HuH-7 (cell line): ENCODE results near the gene MORN1.
"Not testable (repeated sequence)": the region's sequence is repeated elsewhere in the genome, so short reads cannot be mapped to it uniquely, and the experiment has no call there.

Experiments used
- DNase-seq: peaks from one replicate; pipeline ENCODE4 v3.0.0; 2011; ENCODE audit warnings: low spot score

MORN1 gene

DNA sequence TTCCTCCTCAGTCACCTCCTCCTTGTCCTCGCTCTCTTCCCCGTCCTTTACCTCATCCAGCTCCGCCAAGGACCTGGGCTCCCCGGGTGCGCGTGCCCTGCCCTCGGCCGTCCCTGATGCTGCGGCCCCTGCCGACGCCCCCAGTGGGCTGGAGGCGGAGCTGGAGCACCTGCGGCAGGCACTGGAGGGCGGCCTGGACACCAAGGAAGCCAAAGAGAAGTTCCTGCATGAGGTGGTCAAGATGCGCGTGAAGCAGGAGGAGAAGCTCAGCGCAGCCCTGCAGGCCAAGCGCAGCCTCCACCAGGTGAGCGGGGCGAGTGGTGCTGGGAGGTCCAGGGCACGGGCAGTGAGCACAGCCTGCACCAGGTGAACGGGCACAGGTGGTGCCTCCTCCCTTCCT lies 87.1 kb downstream of the MORN1 start:
- no peak for DNase-seq

- no peak for DNase-seq
Observed at GRCh38 chr1:2303781-2304180, 87.6 kb downstream of the MORN1 start.

DNA sequence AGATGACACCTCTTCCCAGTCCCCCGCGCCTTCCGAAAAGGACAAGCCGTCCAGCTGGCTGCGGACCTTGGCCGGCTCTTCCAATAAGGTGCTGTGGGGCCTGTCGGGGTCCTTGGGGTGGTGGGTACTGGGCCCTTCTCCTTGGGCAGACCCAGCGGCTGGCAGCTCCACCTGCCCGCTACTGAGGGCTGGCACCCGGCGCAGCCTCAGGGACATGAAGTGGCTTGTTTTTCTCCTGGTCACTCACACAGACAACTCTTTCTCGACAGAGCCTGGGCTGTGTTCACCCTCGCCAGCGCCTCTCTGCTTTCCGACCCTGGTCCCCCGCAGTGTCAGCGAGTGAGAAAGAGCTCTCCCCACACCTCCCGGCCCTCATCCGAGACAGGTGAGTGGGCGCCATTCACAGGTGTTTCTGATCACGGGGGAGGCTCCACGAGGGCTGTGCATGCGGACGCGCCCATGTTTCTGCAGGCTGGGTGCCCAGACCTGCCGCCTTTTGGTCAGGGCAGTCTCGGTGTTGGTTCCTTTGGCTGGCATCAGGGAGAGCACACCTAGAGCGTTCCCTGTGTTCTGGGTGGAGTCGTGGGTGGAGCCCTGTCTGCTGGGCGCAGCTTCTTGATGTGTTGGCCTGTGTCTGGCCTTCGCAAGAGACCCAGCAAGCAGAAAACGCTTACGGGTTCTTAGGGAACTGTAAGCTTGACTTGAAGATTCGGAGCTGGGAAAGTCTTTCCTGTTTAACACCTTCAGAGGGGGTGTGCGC lies 88.2 kb downstream of the MORN1 start:
- no peak for DNase-seq

- no peak for DNase-seq
Observed at GRCh38 chr1:2302292-2302925, 88.9 kb downstream of the MORN1 start.

DNA sequence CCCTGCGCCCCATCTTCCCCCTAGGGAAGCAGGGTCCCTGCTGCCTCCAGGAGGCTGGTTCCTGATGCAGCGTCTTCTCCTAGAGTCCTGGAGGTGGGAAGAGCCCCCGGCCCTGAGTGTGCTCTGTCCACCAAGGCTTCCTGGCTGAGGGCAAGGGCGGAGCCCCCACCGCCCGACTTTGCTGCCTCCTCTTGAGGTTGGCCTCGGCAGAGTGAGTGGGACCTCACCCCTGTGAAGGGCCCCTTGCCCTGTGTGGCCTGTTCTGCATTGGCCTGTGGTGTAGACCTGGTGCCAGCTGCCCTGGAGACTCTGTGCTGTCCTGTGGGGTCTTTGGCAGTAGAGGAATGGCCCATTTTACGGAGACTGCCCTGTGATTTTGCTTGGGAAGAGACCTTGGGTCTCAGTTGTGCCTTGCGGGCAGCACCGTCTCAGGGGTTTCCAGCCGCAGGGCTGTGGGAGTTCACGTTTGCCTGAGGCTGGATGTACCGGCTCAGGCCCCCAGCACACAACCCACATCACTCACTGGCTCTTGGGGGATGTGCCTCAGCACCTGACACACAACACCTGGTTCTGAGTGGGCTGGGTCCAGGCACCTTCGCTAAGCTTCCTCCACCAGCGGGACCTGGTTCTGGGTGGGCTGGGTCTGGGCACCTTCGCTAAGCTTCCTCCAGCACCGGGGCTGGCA lies 89.6 kb downstream of the MORN1 start:
- DNase-seq = no peak

DNA sequence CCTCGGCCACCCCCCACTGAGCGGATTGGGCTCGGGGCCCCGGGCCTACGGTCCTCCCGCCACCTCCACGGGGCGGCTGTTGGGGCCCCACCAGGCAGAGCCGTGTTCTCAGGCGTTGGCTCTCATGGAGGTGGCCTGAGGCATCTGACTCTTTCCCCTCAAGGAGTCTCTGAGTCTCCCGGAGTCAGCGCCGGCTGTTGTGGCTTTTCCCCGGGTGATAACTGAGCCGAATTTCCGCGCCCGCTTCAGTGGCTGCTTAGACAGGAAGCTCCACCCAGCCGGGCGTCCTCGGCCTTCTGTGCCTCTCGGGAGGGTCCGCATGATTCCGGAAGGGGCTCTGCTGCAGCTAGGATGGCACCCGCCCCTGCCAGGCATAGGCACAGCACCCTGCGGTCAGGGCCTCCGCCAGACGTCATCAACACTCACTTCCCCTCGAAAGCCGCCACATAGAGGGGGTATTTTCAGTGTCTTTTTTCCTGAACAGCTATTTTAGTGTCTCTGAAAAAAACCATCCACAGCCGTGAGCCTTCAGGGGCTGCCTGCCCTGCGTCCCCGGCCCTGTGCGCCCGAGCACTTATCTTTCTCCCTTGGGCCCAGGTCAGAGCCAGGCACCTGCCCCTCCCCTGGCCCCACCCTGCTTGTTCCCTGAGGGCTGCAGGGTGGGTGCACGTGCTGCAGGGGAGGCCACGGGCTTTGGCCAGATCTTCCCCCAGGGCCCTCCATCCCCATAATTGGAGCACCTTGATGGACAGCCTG lies 90.3 kb downstream of the MORN1 start:
- DNase-seq = no peak

- DNase-seq = no peak
Observed at GRCh38 chr1:2300004-2300771, 91.2 kb downstream of the MORN1 start.

- DNase-seq = no peak
Observed at GRCh38 chr1:2299131-2299627, 92.2 kb downstream of the MORN1 start.

- DNase-seq = no peak
Observed at GRCh38 chr1:2298685-2299084, 92.7 kb downstream of the MORN1 start.

- no peak for DNase-seq
Observed at GRCh38 chr1:2297246-2298011, 93.9 kb downstream of the MORN1 start.

GRCh38 chr1:2296614-2297013 lies 94.7 kb downstream of the MORN1 start:
- DNase-seq = no peak

DNA sequence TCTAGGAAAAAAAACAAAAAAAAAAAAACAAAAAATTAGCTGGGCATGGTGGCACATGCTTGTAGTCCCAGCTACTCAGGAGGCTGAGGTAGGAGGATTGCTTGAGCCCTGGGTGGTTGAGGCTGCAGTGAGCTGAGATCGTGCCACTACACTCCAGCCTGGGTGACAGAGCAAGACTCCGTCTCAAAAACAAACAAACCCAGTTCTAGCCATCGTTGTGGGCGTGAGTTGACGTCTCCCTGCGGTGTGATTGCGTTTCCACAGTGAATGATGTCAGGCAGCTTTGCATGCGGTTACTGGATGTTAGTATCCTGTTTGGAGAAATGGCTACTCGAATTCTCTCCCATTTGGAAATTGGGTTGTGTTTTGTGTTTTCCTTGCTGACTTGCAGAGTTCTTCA lies 95.1 kb downstream of the MORN1 start:
- not testable (repeated sequence) for DNase-seq

DNA sequence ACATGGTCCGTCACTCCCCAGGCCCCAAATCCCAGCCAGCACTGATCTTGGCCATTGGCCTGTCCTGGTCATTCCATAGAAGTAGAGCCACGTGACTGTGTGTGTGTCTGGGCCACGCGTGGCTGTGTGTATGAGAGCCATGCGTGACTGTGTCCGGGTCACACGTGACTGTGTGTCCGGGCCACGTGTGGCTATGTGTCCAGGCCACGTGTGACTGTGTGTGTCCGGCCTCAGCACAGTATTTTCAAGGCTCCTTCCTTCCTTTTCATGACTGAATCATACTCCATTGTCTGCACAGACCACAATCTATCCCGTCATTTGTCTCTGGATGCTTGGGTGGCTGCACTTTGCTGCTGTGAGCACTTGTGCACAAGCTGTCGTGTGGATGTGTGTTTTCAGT lies 95.8 kb downstream of the MORN1 start:
- DNase-seq = no peak

GRCh38 chr1:2294725-2295078 lies 96.7 kb downstream of the MORN1 start:
- no peak for DNase-seq

DNA sequence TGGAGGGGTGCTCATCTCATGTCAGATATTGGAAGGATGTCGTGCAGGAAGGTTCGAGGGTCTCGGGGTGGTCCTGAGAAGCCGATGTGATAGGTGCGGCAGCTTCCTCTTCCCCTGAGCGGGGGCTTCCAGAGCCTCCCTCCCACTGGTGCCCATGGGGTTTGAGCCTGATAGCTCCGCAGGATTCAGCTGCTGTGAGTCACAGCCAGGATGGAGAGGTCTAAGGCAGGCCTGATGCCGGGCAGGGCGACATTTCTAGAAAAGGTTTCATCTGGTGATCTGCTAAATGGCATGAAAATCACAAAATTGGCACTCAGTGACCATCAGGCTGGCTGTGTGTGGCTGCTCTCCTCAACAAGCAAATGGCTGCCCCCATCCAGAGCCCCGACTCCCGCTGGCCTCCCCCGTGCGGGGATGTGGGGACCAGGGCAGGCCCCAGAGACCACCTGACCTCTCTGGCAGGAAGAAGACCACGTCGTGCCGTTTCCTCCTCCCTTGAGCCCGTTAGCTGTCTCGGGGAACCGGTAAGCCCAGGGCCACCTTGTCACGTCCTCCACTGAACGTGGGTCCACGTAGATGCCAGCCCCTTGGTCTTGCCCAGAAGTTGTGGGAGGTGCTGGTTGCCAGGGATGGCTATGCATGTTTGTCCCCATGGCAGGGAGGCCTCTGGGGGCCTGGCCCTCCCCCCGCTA lies 97.2 kb downstream of the MORN1 start:
- no peak for DNase-seq

DNA sequence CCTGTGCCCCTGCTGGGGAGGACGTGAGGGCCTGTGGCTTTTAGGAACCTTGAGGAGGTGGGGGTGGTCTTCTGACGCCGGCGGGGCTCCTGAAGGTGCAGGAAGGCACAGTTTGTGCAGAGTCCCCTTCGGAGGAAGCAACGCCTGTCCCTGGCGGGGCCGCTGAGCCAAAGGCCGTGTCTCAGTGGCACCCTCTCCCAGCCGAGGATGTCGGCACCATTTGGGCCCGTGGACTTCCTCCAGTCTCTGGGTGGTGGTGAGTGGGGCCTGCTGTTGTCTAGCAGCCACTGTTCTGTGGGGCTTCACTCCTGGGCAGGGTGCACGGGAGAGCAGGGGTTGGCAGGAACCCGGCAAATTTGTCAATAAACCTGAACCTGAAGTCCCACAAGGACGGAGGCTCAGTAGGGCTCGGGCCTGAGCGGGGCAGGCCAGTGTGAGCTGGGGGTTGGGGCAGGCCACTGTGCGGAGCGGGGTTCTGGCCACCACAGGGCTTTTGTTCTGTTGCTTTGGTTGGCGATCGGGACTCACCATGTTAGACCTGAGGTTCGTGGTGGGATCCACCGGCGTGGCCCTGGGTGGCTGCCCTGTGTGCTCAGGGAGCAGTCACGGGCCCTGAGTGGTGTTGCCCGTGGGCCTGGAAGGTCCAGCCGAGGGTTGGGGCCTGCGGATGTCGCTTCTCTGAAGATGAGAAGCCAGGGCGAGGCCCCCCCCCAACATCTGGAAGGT lies 98.5 kb downstream of the MORN1 start:
- DNase-seq = no peak

- DNase-seq = no peak
Observed at GRCh38 chr1:2291577-2291976, 99.8 kb downstream of the MORN1 start.

- DNase-seq = no peak
Observed at GRCh38 chr1:2290595-2291510, 100.5 kb downstream of the MORN1 start.

DNA sequence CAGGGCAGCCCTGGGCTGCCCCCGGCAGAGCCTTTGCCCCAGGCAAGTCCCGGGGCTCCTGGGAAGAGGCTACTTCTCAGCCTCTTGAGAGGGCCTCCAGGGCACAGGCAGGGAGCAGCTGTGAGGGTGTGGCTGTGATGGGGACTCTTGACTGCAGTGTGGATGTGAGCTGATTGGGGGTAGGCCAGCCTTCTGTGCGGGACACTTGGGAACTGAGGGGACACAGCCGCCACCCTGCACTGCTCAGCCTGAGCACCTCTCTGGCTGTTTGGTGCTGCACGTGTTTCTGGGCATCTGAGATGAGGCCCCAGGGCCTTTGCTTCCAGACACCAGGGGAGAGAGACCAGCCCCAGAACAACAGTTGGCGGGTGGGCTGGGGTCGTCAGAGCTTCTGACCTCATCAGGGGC lies 101.2 kb downstream of the MORN1 start:
- DNase-seq = no peak
